ENCODE data around the gene LIN28B. TPM values are rescaled to one million over a fixed set of nuclear protein-coding genes. Genes with fewer than 3 reads are reported as not detected.

Gene LIN28B
- total RNA-seq = not detected

GRCh38 chr6:104956731-104957294 is at the start of gene LIN28B:
Gene LIN28B, plus strand, starts transcription at chr6:104957107. Its CDS starts 144 bp downstream, at chr6:104957251.

Other genes with a start within 250 kb of the LIN28B start
- gene HACE1, start 97.2 kb upstream of the LIN28B start, total RNA-seq = 10 to 100 TPM; 16.3 to 16.8 TPM
- not detected for gene POPDC3, start 222.9 kb downstream of the LIN28B start, total RNA-seq